Activated naive CD4-positive, alpha-beta T cell (primary cell): ENCODE results near the gene IL2RA.
"Not testable (repeated sequence)": the region's sequence is repeated elsewhere in the genome, so short reads cannot be mapped to it uniquely, and the experiment has no call there.

Experiments
- DNase-seq, 4 experiments: peaks; one replicate each; lab custom pipeline; 2025; lab: John Stamatoyannopoulos, UW

Gene IL2RA

GRCh38 chr10:6056411-6057135 lies 5.6 kb downstream of the IL2RA start:
- no peak for DNase-seq

- DNase-seq: no peak
These were observed 6.2 kb downstream of the IL2RA start for GRCh38 chr10:6055929-6056328.

GRCh38 chr10:6054884-6055283 lies 7.3 kb downstream of the IL2RA start:
- DNase-seq: no peak

GRCh38 chr10:6053816-6054631 lies 8.1 kb downstream of the IL2RA start:
- DNase-seq: no peak

GRCh38 chr10:6053303-6053702 lies 8.9 kb downstream of the IL2RA start:
- DNase-seq: no peak

GRCh38 chr10:6052247-6053221 lies 9.6 kb downstream of the IL2RA start:
- peak; percentile 37 to 68 (median 54) for DNase-seq

GRCh38 chr10:6050801-6051445 lies 11.2 kb downstream of the IL2RA start:
- DNase-seq: peak; percentile 59 to 79 (median 62)

GRCh38 chr10:6049031-6049400 lies 13.2 kb downstream of the IL2RA start:
- no peak for DNase-seq

GRCh38 chr10:6048281-6049030 lies 13.7 kb downstream of the IL2RA start:
- DNase-seq: no peak

- DNase-seq: no peak
These were observed 14.3 kb downstream of the IL2RA start for GRCh38 chr10:6047847-6048246.

GRCh38 chr10:6046773-6047611 lies 15.2 kb downstream of the IL2RA start:
- no peak for DNase-seq

- DNase-seq: no peak
These were observed 16.0 kb downstream of the IL2RA start for GRCh38 chr10:6045878-6046772.

GRCh38 chr10:6045314-6045848 lies 16.8 kb downstream of the IL2RA start:
- no peak for DNase-seq

GRCh38 chr10:6044751-6045313 lies 17.3 kb downstream of the IL2RA start:
- no peak for DNase-seq

- no peak for DNase-seq
These were observed 18.1 kb downstream of the IL2RA start for GRCh38 chr10:6044060-6044459.

- not testable (repeated sequence) for DNase-seq
These were observed 18.8 kb downstream of the IL2RA start for GRCh38 chr10:6043377-6043776.

GRCh38 chr10:6040205-6040604 lies 22.0 kb downstream of the IL2RA start:
- no peak for DNase-seq

GRCh38 chr10:6039711-6040110 lies 22.5 kb downstream of the IL2RA start:
- no peak for DNase-seq
